Stomach (tissue), 4 donors: ENCODE measurements around the gene TTLL11.

Experiments used
- POLR2A ChIP-seq, 4 donors: fragments of 450-650 bp; IDR thresholded peaks; one replicate each; pipeline ENCODE4 v1.6.1; 2016; ENCODE audit warnings: antibody characterized with exemption in 4 of 4, control low read depth in 2 of 4, mild to moderate bottlenecking in 1 of 4, moderate library complexity in 1 of 4
- TF ChIP-seq, protein P1 (sequence below), 7 experiments: fragments of 450-650 bp in 4 of 7; fragments of 200-600 bp in 3 of 7; sonication (generic) in 3 of 7; IDR thresholded peaks; one replicate each; pipeline ENCODE4 v1.5.1; 2016 to 2019; ENCODE audit warnings: antibody characterized with exemption in 7 of 7, control low read depth in 2 of 7, mild to moderate bottlenecking in 1 of 7

DNA sequence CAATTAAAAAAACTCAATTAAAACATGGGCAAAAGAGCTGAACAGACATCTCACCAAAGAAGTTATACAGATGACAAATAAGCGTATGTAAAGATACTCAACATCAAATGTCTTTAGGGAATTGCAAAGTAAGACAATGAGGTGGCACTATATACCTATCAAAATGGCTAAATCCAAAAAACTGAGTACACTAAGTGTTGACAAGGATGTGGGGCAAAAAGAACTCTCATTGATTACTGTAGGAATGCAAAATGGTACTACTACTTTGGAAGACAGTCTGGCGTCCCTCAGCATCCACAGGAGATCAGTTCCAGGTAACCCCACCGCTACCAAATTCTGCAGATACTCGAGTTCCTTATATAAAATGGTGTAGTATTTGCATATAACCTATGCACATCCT lies 243.6 kb downstream of the TTLL11 start:
- TF ChIP-seq POLR2A (IDR thresholded peaks at IDR 0.05): no peak
- TF ChIP-seq, protein P1, sequence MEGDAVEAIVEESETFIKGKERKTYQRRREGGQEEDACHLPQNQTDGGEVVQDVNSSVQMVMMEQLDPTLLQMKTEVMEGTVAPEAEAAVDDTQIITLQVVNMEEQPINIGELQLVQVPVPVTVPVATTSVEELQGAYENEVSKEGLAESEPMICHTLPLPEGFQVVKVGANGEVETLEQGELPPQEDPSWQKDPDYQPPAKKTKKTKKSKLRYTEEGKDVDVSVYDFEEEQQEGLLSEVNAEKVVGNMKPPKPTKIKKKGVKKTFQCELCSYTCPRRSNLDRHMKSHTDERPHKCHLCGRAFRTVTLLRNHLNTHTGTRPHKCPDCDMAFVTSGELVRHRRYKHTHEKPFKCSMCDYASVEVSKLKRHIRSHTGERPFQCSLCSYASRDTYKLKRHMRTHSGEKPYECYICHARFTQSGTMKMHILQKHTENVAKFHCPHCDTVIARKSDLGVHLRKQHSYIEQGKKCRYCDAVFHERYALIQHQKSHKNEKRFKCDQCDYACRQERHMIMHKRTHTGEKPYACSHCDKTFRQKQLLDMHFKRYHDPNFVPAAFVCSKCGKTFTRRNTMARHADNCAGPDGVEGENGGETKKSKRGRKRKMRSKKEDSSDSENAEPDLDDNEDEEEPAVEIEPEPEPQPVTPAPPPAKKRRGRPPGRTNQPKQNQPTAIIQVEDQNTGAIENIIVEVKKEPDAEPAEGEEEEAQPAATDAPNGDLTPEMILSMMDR (IDR thresholded peaks at IDR 0.05): no peak
